PC-3 (cell line): ENCODE measurements around the gene GSX2. TPM values are rescaled to one million over a fixed set of nuclear protein-coding genes. Genes with fewer than 3 reads are reported as not detected.
A peak's percentile ranks its signal among the peaks of the same experiment; 100 is the strongest.

ENCODE experiments used
- ATAC-seq: fragments of 200-7000 bp; cut with Tn5 transposase; 2 replicates; pipeline ENCODE4 v1.9.1; 2020; ENCODE audit warnings: mild to moderate bottlenecking, moderate library complexity
- BruUV-seq: library from RNA; stranded (reverse); fragments of 400-500 nt; replicated peaks from 2 replicates; lab custom pipeline; 2021; lab: Mats Ljungman, UMichigan
- CTCF ChIA-PET: fragments of 300-600 bp; sonication (Branson Sonifier 250); formaldehyde crosslinking; loops from one replicate; lab custom pipeline; 2022; ENCODE audit warnings: antibody characterized with exemption; lab: Charles Lee
- POLR2A ChIA-PET: fragments of 300-600 bp; sonication (Branson Sonifier 250); formaldehyde crosslinking; loops from one replicate; lab custom pipeline; 2022; ENCODE audit warnings: antibody characterized with exemption; ENCODE audit not compliant: unreplicated experiment; lab: Charles Lee
- DNase-seq: peaks from one replicate; pipeline ENCODE4 v3.0.0-alpha.2; 2015
- H2AFZ ChIP-seq: fragments of 300-600 bp; sonication (generic); 2 replicates; pipeline ENCODE4 v1.6.0; 2016; ENCODE audit warnings: antibody characterized with exemption, low read length
- H3F3A ChIP-seq: fragments of 300-600 bp; sonication (generic); one replicate; pipeline ENCODE4 v1.6.0; 2017; ENCODE audit warnings: antibody characterized with exemption, low read length, control low read depth, mild to moderate bottlenecking; ENCODE audit not compliant: unreplicated experiment
- H3K27ac ChIP-seq: fragments of 300-600 bp; sonication (generic); 2 replicates; pipeline ENCODE4 v1.5.1; 2016; ENCODE audit warnings: mild to moderate bottlenecking, low read length
- H3K27me3 ChIP-seq: fragments of 300-600 bp; sonication (generic); 2 replicates; pipeline ENCODE4 v1.6.1; 2016; ENCODE audit warnings: low read length, mixed read lengths
- H3K36me3 ChIP-seq: fragments of 300-600 bp; sonication (generic); 2 replicates; pipeline ENCODE4 v1.6.1; 2016; ENCODE audit warnings: low read depth, mixed run types, low read length, mixed read lengths
- H3K4me1 ChIP-seq: fragments of 300-600 bp; sonication (generic); 2 replicates; pipeline ENCODE4 v1.5.1; 2016; ENCODE audit warnings: low read length; ENCODE audit not compliant: insufficient read depth
- H3K4me2 ChIP-seq: fragments of 300-600 bp; sonication (generic); 2 replicates; pipeline ENCODE4 v1.6.0; 2016; ENCODE audit warnings: low read length
- H3K4me3 ChIP-seq: fragments of 300-600 bp; sonication (generic); 2 replicates; pipeline ENCODE4 v1.5.1; 2016; ENCODE audit warnings: mild to moderate bottlenecking, low read length, mixed read lengths
- H3K79me2 ChIP-seq: fragments of 300-600 bp; sonication (generic); 2 replicates; pipeline ENCODE4 v1.6.1; 2017; ENCODE audit warnings: low read length, mixed read lengths
- H3K9ac ChIP-seq: fragments of 300-600 bp; sonication (generic); 2 replicates; pipeline ENCODE4 v1.6.0; 2016; ENCODE audit warnings: mild to moderate bottlenecking, low read length
- H3K9me2 ChIP-seq: fragments of 300-600 bp; sonication (generic); replicated peaks from 2 replicates; pipeline ENCODE4 v1.6.1; 2016; ENCODE audit warnings: mixed run types, low read length, mixed read lengths
- H3K9me3 ChIP-seq: fragments of 300-600 bp; sonication (generic); 2 replicates; pipeline ENCODE4 v1.6.1; 2016; ENCODE audit warnings: low read length, mixed read lengths
- H4K20me1 ChIP-seq: fragments of 300-600 bp; sonication (generic); 2 replicates; pipeline ENCODE4 v1.6.1; 2016; ENCODE audit warnings: low read length, mixed read lengths
- CTCF ChIP-seq: fragments of 300-600 bp; sonication (generic); conservative IDR thresholded peaks from 2 replicates; pipeline ENCODE4 v1.5.1; 2017; ENCODE audit warnings: antibody characterized with exemption, low read depth, mild to moderate bottlenecking, low read length
- EZH2 ChIP-seq: fragments of 300-600 bp; sonication (generic); IDR thresholded peaks from one replicate; pipeline ENCODE4 v1.6.1; 2017; ENCODE audit warnings: antibody characterized with exemption, mild to moderate bottlenecking, low read length; ENCODE audit not compliant: unreplicated experiment
- EZH2phosphoT487 ChIP-seq: fragments of 300-600 bp; sonication (generic); IDR thresholded peaks from 2 replicates; pipeline ENCODE4 v1.6.1; 2018; ENCODE audit warnings: mild to moderate bottlenecking, antibody characterized with exemption, low read length, borderline replicate concordance
- intact Hi-C: fragments of 100-400 bp; cut with micrococcal nuclease; formaldehyde crosslinking; loops from 2 replicates; pipeline ENCODE4 v1.9.0; 2023
- total RNA-seq: library from RNA; depleted of rRNA; stranded (reverse); fragments of >200 nt; gene quantifications from 2 replicates; pipeline ENCODE4 v1.2.3, GENCODE V29; 2014

Gene GSX2
- total RNA-seq, 1 experiment from 2014 or later, result not detected

GRCh38 chr4:54058171-54058570 is 41.8 kb upstream of the GSX2 start:
- no peak for TF ChIP-seq CTCF
- no peak for TF ChIP-seq EZH2phosphoT487
- no peak for TF ChIP-seq EZH2
- Histone ChIP-seq H3K79me2 (peaks cover 98% of the 10 kb centered on the region), H3K9me2 (no peaks in the 10 kb centered on the region), H3K9me3 (no peaks in the 10 kb centered on the region), H3K4me3 (no peak overlapping the region), H3K27ac (no peak overlapping the region), H2AFZ (no peak overlapping the region), H3F3A (no peaks in the 10 kb centered on the region), H4K20me1 (peaks cover 47% of the 10 kb centered on the region), H3K27me3 (no peaks in the 10 kb centered on the region), H3K4me1 (peaks cover 32% of the 10 kb centered on the region), H3K9ac (no peak overlapping the region), H3K36me3 (no peaks in the 10 kb centered on the region), H3K4me2 (no peak overlapping the region)
- ChIA-PET CTCF (no interaction called here), POLR2A (no interaction called here)
- no TSS peak for BruUV-seq
- intact Hi-C loops, result no loop called here
- ATAC-seq, result no peak
- DNase-seq, result no peak

- intact Hi-C loops, result loop anchor here (5.0 to 10.0 kb wide), 5 partner anchors 53 to 865 kb away; partner anchors contain the start of gene SCFD2
- TF ChIP-seq CTCF (no peak), EZH2 (no peak), EZH2phosphoT487 (no peak)
- no peak for ATAC-seq
Measured at GRCh38 chr4:54060116-54060515, 39.8 kb upstream of the GSX2 start.

DNA sequence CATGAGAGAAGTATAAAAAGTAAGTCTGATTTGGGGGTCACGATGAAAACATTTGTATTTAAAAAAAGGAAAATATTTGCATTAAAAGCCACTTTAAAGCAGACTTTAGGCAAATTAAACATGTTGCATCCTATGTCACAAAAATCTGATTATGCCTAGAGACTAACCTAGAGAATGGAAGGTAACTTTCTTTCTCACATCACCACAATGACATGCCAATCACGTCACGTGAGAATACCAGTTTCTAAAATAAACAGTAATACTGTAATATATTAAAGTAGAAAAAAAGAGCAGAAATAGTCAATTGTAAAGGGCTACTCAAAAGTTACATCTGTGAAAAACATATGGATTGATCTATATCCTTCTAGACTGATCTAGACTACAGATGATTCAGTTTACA is 38.9 kb upstream of the GSX2 start:
- Histone ChIP-seq H3K9ac (no peak overlapping the region), H2AFZ (no peak overlapping the region), H3K27ac (no peak overlapping the region), H4K20me1 (peaks cover 47% of the 10 kb centered on the region), H3K4me1 (peaks cover 45% of the 10 kb centered on the region), H3K9me3 (no peaks in the 10 kb centered on the region), H3K79me2 (peaks cover 82% of the 10 kb centered on the region), H3K9me2 (no peaks in the 10 kb centered on the region), H3K27me3 (no peaks in the 10 kb centered on the region), H3K36me3 (no peaks in the 10 kb centered on the region), H3F3A (no peaks in the 10 kb centered on the region), H3K4me2 (peak overlapping the region; percentile 89), H3K4me3 (peak overlapping the region; percentile 43; the same call in 1 of the 2 replicates)
- intact Hi-C loops, result loop anchor here (5.0 to 10.0 kb wide), 5 partner anchors 54 to 866 kb away; partner anchors contain the start of gene SCFD2
- BruUV-seq, result no TSS peak
- ChIA-PET CTCF (no interaction called here), POLR2A (no interaction called here)
- TF ChIP-seq EZH2phosphoT487 (no peak), EZH2 (no peak), CTCF (no peak)
- ATAC-seq (no peak), DNase-seq (no peak)

More at GRCh38 chr4:54060116-54060515, 39.8 kb upstream of the GSX2 start:
- ChIA-PET CTCF (interaction anchor here (0.7 kb wide), 1 partner anchor 25 kb away, joined by 9 read pairs; no protein-coding TSS in a partner anchor), POLR2A (no interaction called here)
- Histone ChIP-seq H3K27me3 (no peaks in the 10 kb centered on the region), H4K20me1 (peaks cover 47% of the 10 kb centered on the region), H3K9ac (no peak overlapping the region), H3K4me2 (peak overlapping the region; percentile 89), H2AFZ (no peak overlapping the region), H3K36me3 (no peaks in the 10 kb centered on the region), H3K4me1 (peaks cover 36% of the 10 kb centered on the region), H3F3A (no peaks in the 10 kb centered on the region), H3K9me3 (no peaks in the 10 kb centered on the region), H3K79me2 (peaks cover 92% of the 10 kb centered on the region), H3K4me3 (peak overlapping the region; percentile 6; the same call in 1 of the 2 replicates), H3K9me2 (no peaks in the 10 kb centered on the region), H3K27ac (no peak overlapping the region)
- DNase-seq, result no peak
- BruUV-seq, result no TSS peak
